AG04449 (cell line): ENCODE measurements around the gene VPS13D.
"Not testable (repeated sequence)": the region's sequence is repeated elsewhere in the genome, so short reads cannot be mapped to it uniquely, and the experiment has no call there.

Experiments used
- CTCF ChIA-PET: fragments of 350-600 bp; formaldehyde crosslinking; extraction: SDS; loops from one replicate; lab custom pipeline; 2021; ENCODE audit warnings: antibody characterized with exemption; lab: Yijun Ruan, JAX
- POLR2A ChIA-PET: fragments of 400-600, 350-600 bp; formaldehyde crosslinking; extraction: SDS; loops from one replicate; lab custom pipeline; 2020; ENCODE audit warnings: antibody characterized with exemption, inconsistent platforms; lab: Yijun Ruan, JAX
- DNase-seq: peaks from one replicate; pipeline ENCODE4 v3.0.0-alpha.2; 2010; ENCODE audit warnings: low read depth, low spot score
- H3K4me3 ChIP-seq: 2 replicates; pipeline ENCODE4 v1.5.1; 2011; ENCODE audit warnings: low read depth, mild to moderate bottlenecking, control low read depth, low read length
- TF ChIP-seq, protein P1 (sequence below): IDR thresholded peaks from one replicate; pipeline ENCODE4 v1.5.1; 2011; ENCODE audit warnings: mild to moderate bottlenecking, moderate library complexity, low read length, control low read depth, inconsistent platforms; ENCODE audit not compliant: insufficient read depth; ENCODE audit errors: missing control alignments

VPS13D gene

DNA sequence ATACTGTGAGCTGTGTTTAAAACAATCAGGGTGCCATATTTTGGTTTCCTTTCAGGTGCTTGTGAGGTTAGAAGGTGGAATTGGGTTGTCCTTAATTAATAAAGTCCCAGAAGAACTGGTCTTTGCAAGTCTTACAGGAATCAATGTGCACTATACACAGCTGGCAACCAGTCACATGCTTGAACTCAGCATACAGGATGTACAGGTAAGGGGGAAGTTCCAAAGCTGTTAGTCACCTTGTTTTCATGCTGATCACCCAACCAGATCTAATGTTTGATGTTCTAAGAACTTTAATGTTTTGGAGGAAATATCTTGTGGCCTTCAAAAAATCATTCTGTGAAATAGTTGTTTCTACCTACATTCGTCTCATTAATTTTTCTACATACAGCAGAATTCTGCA lies 156.3 kb downstream of the VPS13D start:
- CTCF ChIA-PET, result interaction anchor here (1.0 to 1.6 kb wide), 3 partner anchors 9 to 77 kb away, joined by 3 to 6 read pairs (median 3); no protein-coding TSS in a partner anchor
- POLR2A ChIA-PET, result no interaction called here
- TF ChIP-seq, protein P1, sequence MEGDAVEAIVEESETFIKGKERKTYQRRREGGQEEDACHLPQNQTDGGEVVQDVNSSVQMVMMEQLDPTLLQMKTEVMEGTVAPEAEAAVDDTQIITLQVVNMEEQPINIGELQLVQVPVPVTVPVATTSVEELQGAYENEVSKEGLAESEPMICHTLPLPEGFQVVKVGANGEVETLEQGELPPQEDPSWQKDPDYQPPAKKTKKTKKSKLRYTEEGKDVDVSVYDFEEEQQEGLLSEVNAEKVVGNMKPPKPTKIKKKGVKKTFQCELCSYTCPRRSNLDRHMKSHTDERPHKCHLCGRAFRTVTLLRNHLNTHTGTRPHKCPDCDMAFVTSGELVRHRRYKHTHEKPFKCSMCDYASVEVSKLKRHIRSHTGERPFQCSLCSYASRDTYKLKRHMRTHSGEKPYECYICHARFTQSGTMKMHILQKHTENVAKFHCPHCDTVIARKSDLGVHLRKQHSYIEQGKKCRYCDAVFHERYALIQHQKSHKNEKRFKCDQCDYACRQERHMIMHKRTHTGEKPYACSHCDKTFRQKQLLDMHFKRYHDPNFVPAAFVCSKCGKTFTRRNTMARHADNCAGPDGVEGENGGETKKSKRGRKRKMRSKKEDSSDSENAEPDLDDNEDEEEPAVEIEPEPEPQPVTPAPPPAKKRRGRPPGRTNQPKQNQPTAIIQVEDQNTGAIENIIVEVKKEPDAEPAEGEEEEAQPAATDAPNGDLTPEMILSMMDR, result no peak
- DNase-seq, result no peak
- H3K4me3 ChIP-seq, result no peak overlapping the region

GRCh38 chr1:12387641-12388040 lies 157.8 kb downstream of the VPS13D start:
- POLR2A ChIA-PET, result no interaction called here
- no peak for DNase-seq
- TF ChIP-seq, protein P1, result no peak
- CTCF ChIA-PET, result no interaction called here
- H3K4me3 ChIP-seq, result no peak overlapping the region

- DNase-seq, POLR2A ChIA-PET, CTCF ChIA-PET: not testable (repeated sequence)
Measured at GRCh38 chr1:12390296-12390695, 160.5 kb downstream of the VPS13D start.

GRCh38 chr1:12397462-12398450 lies 167.9 kb downstream of the VPS13D start:
- TF ChIP-seq, protein P1, result no peak
- ChIA-PET POLR2A (no interaction called here), CTCF (interaction anchor here (2.0 to 6.0 kb wide), 2 partner anchors 10 to 222 kb away, joined by 5 to 27 read pairs; no protein-coding TSS in a partner anchor)
- DNase-seq, result no peak
- H3K4me3 ChIP-seq, result no peak overlapping the region

More at GRCh38 chr1:12390296-12390695, 160.5 kb downstream of the VPS13D start:
- H3K4me3 ChIP-seq, result not testable (repeated sequence)

DNA sequence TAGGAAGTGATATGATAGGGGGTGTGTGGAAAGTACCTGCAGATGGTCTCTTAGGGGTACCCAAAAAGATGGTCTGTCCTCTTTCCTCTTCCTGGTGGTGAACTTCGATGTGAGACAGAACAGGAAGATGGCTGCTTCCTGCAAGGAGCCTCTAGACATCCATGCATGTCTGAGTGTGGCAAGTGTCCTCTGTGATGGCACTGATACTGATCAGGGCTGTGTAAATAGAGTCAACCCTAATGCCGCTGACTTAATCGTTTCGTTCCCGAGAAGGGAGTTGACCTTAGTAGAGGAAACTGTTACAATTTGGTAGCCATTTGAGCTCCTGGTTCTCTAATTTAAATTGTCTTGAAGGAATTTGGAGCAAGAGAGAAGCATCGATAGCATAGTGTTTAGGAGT lies 168.6 kb downstream of the VPS13D start:
- TF ChIP-seq, protein P1, result no peak
- no peak overlapping the region for H3K4me3 ChIP-seq
- CTCF ChIA-PET, result interaction anchor here (2.0 to 6.0 kb wide), 2 partner anchors 9 to 221 kb away, joined by 5 to 27 read pairs; no protein-coding TSS in a partner anchor
- POLR2A ChIA-PET, result no interaction called here
- no peak for DNase-seq

DNA sequence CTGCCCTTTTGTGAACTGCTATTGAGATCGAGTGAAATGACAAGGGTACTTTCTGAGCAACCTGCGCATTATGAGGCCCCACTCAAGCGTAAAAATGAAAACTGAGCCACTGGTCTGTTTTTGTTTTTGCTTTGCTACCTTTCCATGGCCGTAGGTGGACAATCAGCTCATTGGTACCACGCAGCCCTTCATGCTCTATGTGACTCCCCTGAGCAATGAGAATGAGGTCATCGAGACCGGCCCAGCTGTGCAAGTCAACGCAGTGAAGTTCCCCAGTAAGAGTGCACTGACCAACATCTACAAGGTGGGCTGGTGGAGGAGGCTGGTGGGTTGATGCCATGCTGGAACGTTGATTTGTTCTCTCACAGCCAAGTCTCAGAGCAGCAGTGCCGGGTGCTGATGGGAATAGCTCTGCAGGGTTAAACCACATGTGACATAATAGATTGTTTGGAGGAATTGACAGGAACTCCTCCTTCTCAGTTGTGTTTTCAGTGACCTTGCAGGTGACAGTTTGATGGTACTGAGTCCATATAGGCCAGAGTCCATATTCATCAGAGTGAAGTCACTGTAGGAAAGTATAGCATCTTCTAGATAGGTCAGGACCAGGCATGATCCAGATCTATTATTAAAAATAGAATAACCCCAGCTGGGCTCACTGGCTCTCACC lies 170.3 kb downstream of the VPS13D start:
- ChIA-PET POLR2A (interaction anchor here (0.6 kb wide), 1 partner anchor 204 kb away, joined by 4 read pairs; no protein-coding TSS in a partner anchor), CTCF (interaction anchor here (1.2 to 1.4 kb wide), 2 partner anchors 219 to 259 kb away, joined by 5 read pairs; no protein-coding TSS in a partner anchor)
- H3K4me3 ChIP-seq, result no peak overlapping the region
- DNase-seq, result no peak
- TF ChIP-seq, protein P1, result no peak
